Left ventricle myocardium inferior (tissue), 1 donor: ENCODE measurements around the gene P2RX6. TPM values are rescaled to one million over a fixed set of nuclear protein-coding genes. Genes with fewer than 3 reads are reported as not detected.
"Not testable (repeated sequence)": the region's sequence is repeated elsewhere in the genome, so short reads cannot be mapped to it uniquely, and the experiment has no call there.

ENCODE experiments used
- DNase-seq: peaks from one replicate; pipeline ENCODE4 v3.0.0-alpha.2; 2020
- H3K27ac ChIP-seq: fragments of 200-600 bp; replicated peaks from 2 replicates; pipeline ENCODE4 v1.8.0; 2021
- H3K27me3 ChIP-seq: fragments of 200-600 bp; 2 replicates; pipeline ENCODE4 v1.8.0; 2021; ENCODE audit warnings: low read depth
- H3K36me3 ChIP-seq: fragments of 200-600 bp; 2 replicates; pipeline ENCODE4 v1.8.0; 2021
- H3K4me1 ChIP-seq: fragments of 200-600 bp; 2 replicates; pipeline ENCODE4 v1.8.0; 2021
- H3K4me3 ChIP-seq: fragments of 200-600 bp; 2 replicates; pipeline ENCODE4 v1.8.0; 2021; ENCODE audit warnings: mild to moderate bottlenecking, moderate library complexity
- H3K9me3 ChIP-seq: fragments of 200-600 bp; replicated peaks from 2 replicates; pipeline ENCODE4 v1.8.0; 2021
- intact Hi-C: fragments of 100-400 bp; cut with micrococcal nuclease; formaldehyde crosslinking; loops from one replicate; pipeline ENCODE4 v1.11.0; 2022
- total RNA-seq: library from RNA; stranded (reverse); fragmentation: NEBNext Ultra II Directional; extraction: Animal tissue kit (Norgen Biotek cat#: 25700); gene quantifications from one replicate; pipeline ENCODE4 v1.2.1, GENCODE V29; 2021
- TF ChIP-seq, protein P1 (sequence below): fragments of 200-600 bp; IDR thresholded peaks from 2 replicates; pipeline ENCODE4 v1.8.0; 2021; ENCODE audit warnings: antibody characterized with exemption, mild to moderate bottlenecking, borderline replicate concordance
- donor health status: DM: no; HTN: yes; CAD: no; lungs with severe emphysema.

Gene P2RX6
- total RNA-seq, 1 donor from 2014 or later, result 3.5 TPM

DNA sequence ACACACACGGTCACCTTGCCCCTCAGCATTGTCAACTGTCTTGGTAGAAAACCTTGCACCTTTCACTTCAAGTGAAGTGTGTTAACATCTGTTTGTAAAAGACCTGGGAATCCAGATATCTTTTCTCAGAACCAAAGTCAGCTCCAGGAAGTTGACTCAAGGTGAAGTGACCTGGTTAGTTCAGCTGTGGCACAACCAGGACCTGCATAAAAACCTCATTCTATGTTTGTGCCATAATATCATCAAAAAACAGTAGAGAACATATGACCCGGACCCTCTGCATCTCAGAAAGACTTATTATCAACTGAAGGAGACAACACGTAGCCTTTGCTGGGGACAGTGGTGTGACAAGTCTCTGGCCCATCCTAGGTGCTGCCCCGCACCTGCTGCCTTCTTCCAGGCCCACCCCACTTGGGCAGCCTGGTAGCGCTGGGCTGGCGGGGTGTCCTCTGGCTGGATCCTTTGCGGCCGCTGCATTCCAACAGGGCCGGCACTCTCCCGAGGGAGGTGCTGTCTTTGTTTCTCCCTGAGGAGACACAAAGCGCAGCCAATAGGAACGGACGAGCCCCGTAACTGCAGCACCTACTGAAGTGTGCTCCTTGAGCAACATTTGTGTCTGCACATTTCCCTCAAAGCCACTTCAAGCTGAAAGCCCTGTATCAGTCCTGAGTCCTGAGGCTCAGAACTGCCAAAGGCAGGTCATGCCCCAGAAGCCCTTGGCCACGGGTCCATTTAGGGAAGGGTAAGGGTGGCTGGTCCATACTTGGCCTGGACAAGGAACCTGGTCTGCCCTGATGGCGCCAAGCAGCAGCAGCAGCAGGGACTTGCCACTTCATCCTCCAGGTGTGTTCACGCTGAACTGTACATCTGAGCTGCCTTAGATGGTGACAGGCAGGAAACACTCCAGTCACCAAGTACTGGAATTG lies 56.0 kb downstream of the P2RX6 start:
- DNase-seq, result no peak
- intact Hi-C loops, result no loop called here

DNA sequence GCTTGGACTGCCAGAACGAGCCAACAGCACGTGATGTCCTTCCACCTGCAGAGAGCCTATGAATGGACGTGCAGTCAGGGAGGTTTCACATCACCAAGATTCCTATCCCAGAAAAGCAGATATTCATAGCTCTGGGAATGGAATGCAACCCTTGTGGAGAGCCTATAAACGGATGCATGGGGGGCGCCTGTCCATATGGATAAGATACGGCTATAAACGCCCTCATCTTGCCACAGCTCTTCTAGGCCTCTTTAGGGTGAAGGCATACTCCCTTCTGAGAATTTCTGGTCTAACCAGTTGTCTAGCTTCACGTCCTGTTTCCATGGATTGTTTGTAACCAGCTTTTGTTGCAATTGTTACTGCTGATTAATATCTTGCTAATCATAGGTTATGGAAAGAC lies 56.8 kb downstream of the P2RX6 start:
- intact Hi-C loops, H3K4me1 ChIP-seq, H3K27me3 ChIP-seq, H3K27ac ChIP-seq, H3K9me3 ChIP-seq, DNase-seq, H3K36me3 ChIP-seq, H3K4me3 ChIP-seq: not testable (repeated sequence)

More for the DNA sequence above, 56.0 kb downstream of the P2RX6 start:
- no peaks in the 10 kb centered on the region for H3K9me3 ChIP-seq
- no peak overlapping the region for H3K27ac ChIP-seq
- TF ChIP-seq, protein P1, sequence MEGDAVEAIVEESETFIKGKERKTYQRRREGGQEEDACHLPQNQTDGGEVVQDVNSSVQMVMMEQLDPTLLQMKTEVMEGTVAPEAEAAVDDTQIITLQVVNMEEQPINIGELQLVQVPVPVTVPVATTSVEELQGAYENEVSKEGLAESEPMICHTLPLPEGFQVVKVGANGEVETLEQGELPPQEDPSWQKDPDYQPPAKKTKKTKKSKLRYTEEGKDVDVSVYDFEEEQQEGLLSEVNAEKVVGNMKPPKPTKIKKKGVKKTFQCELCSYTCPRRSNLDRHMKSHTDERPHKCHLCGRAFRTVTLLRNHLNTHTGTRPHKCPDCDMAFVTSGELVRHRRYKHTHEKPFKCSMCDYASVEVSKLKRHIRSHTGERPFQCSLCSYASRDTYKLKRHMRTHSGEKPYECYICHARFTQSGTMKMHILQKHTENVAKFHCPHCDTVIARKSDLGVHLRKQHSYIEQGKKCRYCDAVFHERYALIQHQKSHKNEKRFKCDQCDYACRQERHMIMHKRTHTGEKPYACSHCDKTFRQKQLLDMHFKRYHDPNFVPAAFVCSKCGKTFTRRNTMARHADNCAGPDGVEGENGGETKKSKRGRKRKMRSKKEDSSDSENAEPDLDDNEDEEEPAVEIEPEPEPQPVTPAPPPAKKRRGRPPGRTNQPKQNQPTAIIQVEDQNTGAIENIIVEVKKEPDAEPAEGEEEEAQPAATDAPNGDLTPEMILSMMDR, result no peak
- H3K4me3 ChIP-seq, result no peak overlapping the region
- H3K4me1 ChIP-seq, result no peaks in the 10 kb centered on the region
- H3K36me3 ChIP-seq, result no peaks in the 10 kb centered on the region
- H3K27me3 ChIP-seq, result no peaks in the 10 kb centered on the region

DNA sequence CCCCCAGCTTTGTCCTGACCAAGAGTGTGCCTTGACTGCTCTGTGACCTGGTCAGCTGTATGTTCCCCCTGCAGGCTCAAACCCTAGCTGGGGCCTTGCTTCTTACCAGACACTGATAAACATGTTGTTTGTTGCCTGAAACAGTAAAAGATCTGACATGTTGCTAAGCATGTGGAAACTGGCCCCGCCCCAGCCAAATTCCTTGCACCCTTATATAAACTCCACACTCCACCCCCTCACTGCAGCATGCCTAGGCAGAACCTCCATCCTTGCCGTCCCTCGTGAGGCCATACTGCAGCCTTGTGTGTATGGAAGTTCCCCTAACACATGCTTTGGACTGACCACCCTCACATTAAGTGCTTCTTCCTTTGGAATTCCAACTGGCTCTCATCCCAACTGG lies 58.1 kb downstream of the P2RX6 start:
- Histone ChIP-seq H3K4me3 (no peak overlapping the region), H3K27me3 (peaks cover 3% of the 10 kb centered on the region), H3K9me3 (no peaks in the 10 kb centered on the region), H3K36me3 (no peaks in the 10 kb centered on the region), H3K27ac (no peak overlapping the region), H3K4me1 (no peaks in the 10 kb centered on the region)
- no peak for DNase-seq
- TF ChIP-seq, protein P1, result no peak
- intact Hi-C loops, result no loop called here

DNA sequence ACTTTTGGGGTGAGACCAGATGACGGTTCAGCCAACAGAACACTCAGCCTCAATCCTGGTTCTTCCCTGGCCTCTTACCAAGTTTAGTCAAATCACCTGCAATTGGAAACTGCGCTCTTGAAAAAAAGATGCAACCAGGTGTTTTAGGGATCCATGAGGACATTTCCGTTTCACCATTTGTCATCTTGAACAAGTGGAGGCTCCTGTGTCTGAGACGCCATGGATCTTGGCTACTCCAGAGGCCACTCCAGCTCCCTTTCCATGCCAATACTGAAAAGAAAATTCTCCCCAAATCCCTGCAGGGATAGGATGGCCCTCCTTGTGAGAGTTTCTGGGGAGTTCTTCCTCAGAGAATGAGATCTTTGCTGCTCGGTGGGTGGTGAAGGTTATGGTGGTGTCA lies 58.5 kb downstream of the P2RX6 start:
- Histone ChIP-seq H3K36me3 (no peaks in the 10 kb centered on the region), H3K4me1 (no peaks in the 10 kb centered on the region), H3K27me3 (peaks cover 8% of the 10 kb centered on the region), H3K4me3 (no peak overlapping the region), H3K27ac (no peak overlapping the region), H3K9me3 (no peaks in the 10 kb centered on the region)
- TF ChIP-seq, protein P1, result no peak
- intact Hi-C loops, result no loop called here
- no peak for DNase-seq

DNA sequence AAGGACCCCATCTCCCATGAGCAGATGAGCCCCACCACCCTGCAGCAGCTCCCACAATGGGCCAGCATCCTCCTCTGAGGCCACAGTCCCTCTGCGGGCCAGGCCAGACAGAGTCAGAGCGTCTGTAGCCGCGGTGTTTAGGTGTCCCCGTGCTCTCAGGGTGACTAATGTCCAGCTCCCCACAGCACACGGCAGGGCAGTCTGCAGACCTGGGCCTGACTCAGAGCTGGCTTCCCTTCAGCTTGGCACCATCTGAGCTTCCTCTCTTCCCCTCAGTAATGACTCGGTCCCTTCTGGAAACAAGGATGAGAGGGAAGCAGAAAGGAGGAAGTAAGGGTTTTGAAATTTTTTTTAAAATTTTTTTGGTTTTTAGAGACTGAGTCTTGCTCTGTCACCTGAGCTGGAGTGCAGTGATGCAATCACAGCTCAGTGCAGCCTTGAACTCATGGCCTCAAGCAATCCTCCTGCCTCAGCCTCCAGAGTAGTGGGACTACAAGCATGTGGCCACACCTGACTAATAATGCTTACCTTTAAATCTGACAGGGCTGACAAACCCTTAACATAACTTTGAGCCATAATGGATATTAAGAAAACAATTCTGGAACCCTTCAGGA lies 59.2 kb downstream of the P2RX6 start:
- no peaks in the 10 kb centered on the region for H3K4me1 ChIP-seq

More for the DNA sequence above, 59.2 kb downstream of the P2RX6 start:
- Histone ChIP-seq H3K27me3 (peaks cover 15% of the 10 kb centered on the region), H3K9me3 (no peaks in the 10 kb centered on the region), H3K4me3 (no peak overlapping the region), H3K27ac (no peak overlapping the region), H3K36me3 (no peaks in the 10 kb centered on the region)
- intact Hi-C loops, result no loop called here
- TF ChIP-seq, protein P1, result no peak
- no peak for DNase-seq
